Measurements from ENCODE around the gene SLC27A3.
A peak's percentile ranks its signal among the peaks of the same experiment; 100 is the strongest.

SLC27A3 gene

GRCh38 chr1:153796786-153797659 is 21.8 kb downstream of the SLC27A3 start:
- FAIRE-seq (no peak), DNase-seq (ENCODE audit: insufficient read length, low spot score) (peak; percentile 81)

GRCh38 chr1:153798468-153798780 is 23.2 kb downstream of the SLC27A3 start:
- FAIRE-seq: no peak

GRCh38 chr1:153799016-153799415 is 23.8 kb downstream of the SLC27A3 start:
- no peak for DNase-seq (ENCODE audit: insufficient read length, low spot score)

More at GRCh38 chr1:153798468-153798780, 23.2 kb downstream of the SLC27A3 start:
- DNase-seq (ENCODE audit: insufficient read length, low spot score): no peak

GRCh38 chr1:153799566-153800465 is 24.6 kb downstream of the SLC27A3 start:
- no peak for DNase-seq (ENCODE audit: insufficient read length, low spot score)
- FAIRE-seq: no peak

More at GRCh38 chr1:153799016-153799415, 23.8 kb downstream of the SLC27A3 start:
- no peak for FAIRE-seq

- DNase-seq (ENCODE audit: insufficient read length, low spot score) (no peak), FAIRE-seq (no peak)
Measured at GRCh38 chr1:153800516-153800915, 25.3 kb downstream of the SLC27A3 start.

- FAIRE-seq (no peak), DNase-seq (ENCODE audit: insufficient read length, low spot score) (no peak)
Measured at GRCh38 chr1:153801028-153801625, 25.9 kb downstream of the SLC27A3 start.

- FAIRE-seq (no peak), DNase-seq (ENCODE audit: insufficient read length, low spot score) (no peak)
Measured at GRCh38 chr1:153801786-153802697, 26.8 kb downstream of the SLC27A3 start.

GRCh38 chr1:153803470-153804056 is 28.4 kb downstream of the SLC27A3 start:
- no peak for FAIRE-seq

GRCh38 chr1:153804112-153804511 is 28.9 kb downstream of the SLC27A3 start:
- no peak for FAIRE-seq
- no peak for DNase-seq (ENCODE audit: insufficient read length, low spot score)

More at GRCh38 chr1:153803470-153804056, 28.4 kb downstream of the SLC27A3 start:
- DNase-seq (ENCODE audit: insufficient read length, low spot score): no peak

- FAIRE-seq (no peak), DNase-seq (ENCODE audit: insufficient read length, low spot score) (peak; percentile 52)
Measured at GRCh38 chr1:153805042-153805745, 30.0 kb downstream of the SLC27A3 start.

- FAIRE-seq (no peak), DNase-seq (ENCODE audit: insufficient read length, low spot score) (no peak)
Measured at GRCh38 chr1:153805886-153806719, 30.9 kb downstream of the SLC27A3 start.

GRCh38 chr1:153816283-153816889 is 41.2 kb downstream of the SLC27A3 start:
- DNase-seq (ENCODE audit: insufficient read length, low spot score) (no peak), FAIRE-seq (no peak)

- DNase-seq (ENCODE audit: insufficient read length, low spot score): no peak
- FAIRE-seq: no peak
Measured at GRCh38 chr1:153818876-153819275, 43.7 kb downstream of the SLC27A3 start.

- DNase-seq (ENCODE audit: insufficient read length, low spot score) (no peak), FAIRE-seq (no peak)
Measured at GRCh38 chr1:153827168-153827964, 52.2 kb downstream of the SLC27A3 start.
